SK-N-SH treated with all-trans-retinoic acid at 6 μM for 48 hours (cell line): Measurements from ENCODE around the gene MLLT11.
A peak's percentile ranks its signal among the peaks of the same experiment; 100 is the strongest.

Source experiments
- ATAC-seq: fragments of 200-7000 bp; cut with Tn5 transposase; 3 replicates; pipeline ENCODE4 v1.9.1; 2020; ENCODE audit warnings: mild to moderate bottlenecking, moderate library complexity
- ARNTL ChIP-seq: fragments of 450-650 bp; formaldehyde crosslinking; IDR thresholded peaks from 2 replicates; pipeline ENCODE4 v1.5.0; 2020; ENCODE audit warnings: low read depth, mild to moderate bottlenecking, moderate library complexity, borderline replicate concordance
- BACH2 ChIP-seq: fragments of 250-450 bp; sonication (Bioruptor Pico); IDR thresholded peaks from 2 replicates; pipeline ENCODE4 v1.9.0; 2021; ENCODE audit warnings: mild to moderate bottlenecking, borderline replicate concordance
- CSDC2 ChIP-seq: fragments of 250-450 bp; sonication (Bioruptor Pico); IDR thresholded peaks from 2 replicates; pipeline ENCODE4 v1.5.0; 2020; ENCODE audit warnings: mild to moderate bottlenecking, moderate library complexity
- ESRRG ChIP-seq: fragments of 250-450 bp; sonication (Bioruptor Pico); IDR thresholded peaks from 2 replicates; pipeline ENCODE4 v1.6.1; 2021; ENCODE audit warnings: mild to moderate bottlenecking
- GLIS3 ChIP-seq: fragments of 250-450 bp; sonication (Bioruptor Pico); IDR thresholded peaks from 2 replicates; pipeline ENCODE4 v1.5.0; 2020; ENCODE audit warnings: mild to moderate bottlenecking, moderate library complexity
- ISL1 ChIP-seq: fragments of 250-450 bp; sonication (Bioruptor Pico); IDR thresholded peaks from 2 replicates; pipeline ENCODE4 v2.1.2; 2022; ENCODE audit warnings: mild to moderate bottlenecking, moderate library complexity
- OSR1 ChIP-seq: fragments of 250-450 bp; sonication (Bioruptor Pico); IDR thresholded peaks from 2 replicates; pipeline ENCODE4 v1.8.0; 2022; ENCODE audit warnings: moderate library complexity, mild to moderate bottlenecking, inconsistent platforms
- PPARA ChIP-seq: fragments of 250-450 bp; sonication (Bioruptor Pico); IDR thresholded peaks from 2 replicates; pipeline ENCODE4 v1.5.0; 2020; ENCODE audit warnings: mild to moderate bottlenecking, borderline replicate concordance
- SNAI2 ChIP-seq: fragments of 250-450 bp; sonication (Bioruptor Pico); IDR thresholded peaks from 2 replicates; pipeline ENCODE4 v1.5.0; 2020; ENCODE audit warnings: mild to moderate bottlenecking, moderate library complexity
- TCF4 ChIP-seq: fragments of 250-450 bp; sonication (Bioruptor Pico); IDR thresholded peaks from 2 replicates; pipeline ENCODE4 v1.8.0; 2021; ENCODE audit warnings: mild to moderate bottlenecking, moderate library complexity, borderline replicate concordance
- TOX ChIP-seq: fragments of 250-450 bp; sonication (Bioruptor Pico); IDR thresholded peaks from 2 replicates; pipeline ENCODE4 v1.8.0; 2021; ENCODE audit warnings: mild to moderate bottlenecking, moderate library complexity, borderline replicate concordance
- ZFP3 ChIP-seq: fragments of 250-450 bp; sonication (Bioruptor Pico); IDR thresholded peaks from 2 replicates; pipeline ENCODE4 v1.5.0; 2020; ENCODE audit warnings: mild to moderate bottlenecking, moderate library complexity
- ZFP30 ChIP-seq: fragments of 450-650 bp; formaldehyde crosslinking; IDR thresholded peaks from 2 replicates; pipeline ENCODE4 v1.5.0; 2022; ENCODE audit warnings: mild to moderate bottlenecking, moderate library complexity
- ZNF565 ChIP-seq: fragments of 450-650 bp; formaldehyde crosslinking; conservative IDR thresholded peaks from 2 replicates; pipeline ENCODE4 v1.5.0; 2020; ENCODE audit warnings: low read depth, mild to moderate bottlenecking, moderate library complexity
- ZNF70 ChIP-seq: fragments of 450-650 bp; formaldehyde crosslinking; IDR thresholded peaks from 2 replicates; pipeline ENCODE4 v1.5.0; 2020; ENCODE audit warnings: mild to moderate bottlenecking, moderate library complexity
- ZNF8 ChIP-seq: fragments of 450-650 bp; formaldehyde crosslinking; IDR thresholded peaks from 2 replicates; pipeline ENCODE4 v1.5.0; 2020; ENCODE audit warnings: mild to moderate bottlenecking, moderate library complexity
- TF ChIP-seq, protein P1 (sequence below): fragments of 250-450 bp; sonication (Bioruptor Pico); IDR thresholded peaks from 2 replicates; pipeline ENCODE4 v1.8.0; 2020; ENCODE audit warnings: mild to moderate bottlenecking, moderate library complexity, borderline replicate concordance
- TF ChIP-seq, protein P2 (sequence below): fragments of 250-450 bp; sonication (Bioruptor Pico); IDR thresholded peaks from 2 replicates; pipeline ENCODE4 v1.5.0; 2020; ENCODE audit warnings: mild to moderate bottlenecking, moderate library complexity
- TF ChIP-seq, protein P3 (sequence below): fragments of 250-450 bp; sonication (Bioruptor Pico); IDR thresholded peaks from 2 replicates; pipeline ENCODE4 v1.5.1; 2021; ENCODE audit warnings: mild to moderate bottlenecking, moderate library complexity
- TF ChIP-seq, protein P4 (sequence below): fragments of 250-450 bp; sonication (Bioruptor Pico); IDR thresholded peaks from 2 replicates; pipeline ENCODE4 v1.8.0; 2021; ENCODE audit warnings: low read depth, mild to moderate bottlenecking, moderate library complexity, borderline replicate concordance

MLLT11 gene

DNA sequence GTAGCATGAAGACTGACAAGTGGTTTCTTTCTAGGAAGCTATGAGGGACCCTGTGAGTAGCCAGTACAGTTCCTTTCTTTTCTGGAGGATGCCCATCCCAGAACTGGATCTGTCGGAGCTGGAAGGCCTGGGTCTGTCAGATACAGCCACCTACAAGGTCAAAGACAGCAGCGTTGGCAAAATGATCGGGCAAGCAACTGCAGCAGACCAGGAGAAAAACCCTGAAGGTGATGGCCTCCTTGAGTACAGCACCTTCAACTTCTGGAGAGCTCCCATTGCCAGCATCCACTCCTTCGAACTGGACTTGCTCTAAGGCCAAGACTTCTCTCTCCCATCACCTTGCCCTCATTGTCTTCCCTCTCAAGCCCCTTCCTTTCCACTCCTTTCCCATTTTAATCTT is 7.0 kb downstream of the MLLT11 start (continued):
- TF ChIP-seq, protein P1, sequence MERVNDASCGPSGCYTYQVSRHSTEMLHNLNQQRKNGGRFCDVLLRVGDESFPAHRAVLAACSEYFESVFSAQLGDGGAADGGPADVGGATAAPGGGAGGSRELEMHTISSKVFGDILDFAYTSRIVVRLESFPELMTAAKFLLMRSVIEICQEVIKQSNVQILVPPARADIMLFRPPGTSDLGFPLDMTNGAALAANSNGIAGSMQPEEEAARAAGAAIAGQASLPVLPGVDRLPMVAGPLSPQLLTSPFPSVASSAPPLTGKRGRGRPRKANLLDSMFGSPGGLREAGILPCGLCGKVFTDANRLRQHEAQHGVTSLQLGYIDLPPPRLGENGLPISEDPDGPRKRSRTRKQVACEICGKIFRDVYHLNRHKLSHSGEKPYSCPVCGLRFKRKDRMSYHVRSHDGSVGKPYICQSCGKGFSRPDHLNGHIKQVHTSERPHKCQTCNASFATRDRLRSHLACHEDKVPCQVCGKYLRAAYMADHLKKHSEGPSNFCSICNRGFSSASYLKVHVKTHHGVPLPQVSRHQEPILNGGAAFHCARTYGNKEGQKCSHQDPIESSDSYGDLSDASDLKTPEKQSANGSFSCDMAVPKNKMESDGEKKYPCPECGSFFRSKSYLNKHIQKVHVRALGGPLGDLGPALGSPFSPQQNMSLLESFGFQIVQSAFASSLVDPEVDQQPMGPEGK, result no peak
- no peak for TF ChIP-seq CSDC2 (CRISPR knock-in tag)
- no peak for TF ChIP-seq ZFP3 (CRISPR knock-in tag)
- no peak for TF ChIP-seq PPARA
- no peak for TF ChIP-seq ESRRG (CRISPR knock-in tag)
- TF ChIP-seq, all 23 proteins: peak for 0

DNA sequence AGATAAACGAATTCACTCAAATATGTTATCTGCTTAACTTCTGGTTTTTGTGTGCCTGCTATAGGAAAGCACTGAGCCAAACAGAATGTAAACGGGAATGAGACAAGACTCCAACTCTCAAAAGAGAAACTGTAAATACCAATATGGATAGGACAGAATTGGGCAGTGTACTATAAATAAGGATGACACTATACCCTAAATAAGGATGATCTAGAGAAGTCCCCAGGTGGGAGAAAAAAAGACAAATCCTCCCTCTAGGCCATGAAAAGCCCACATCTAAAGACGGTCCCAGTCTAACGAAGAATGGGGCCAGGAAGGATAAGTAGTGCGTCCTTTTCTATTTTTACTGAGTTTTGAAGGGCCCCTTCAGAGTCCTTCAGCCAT is 8.9 kb downstream of the MLLT11 start:
- TF ChIP-seq, protein P2, sequence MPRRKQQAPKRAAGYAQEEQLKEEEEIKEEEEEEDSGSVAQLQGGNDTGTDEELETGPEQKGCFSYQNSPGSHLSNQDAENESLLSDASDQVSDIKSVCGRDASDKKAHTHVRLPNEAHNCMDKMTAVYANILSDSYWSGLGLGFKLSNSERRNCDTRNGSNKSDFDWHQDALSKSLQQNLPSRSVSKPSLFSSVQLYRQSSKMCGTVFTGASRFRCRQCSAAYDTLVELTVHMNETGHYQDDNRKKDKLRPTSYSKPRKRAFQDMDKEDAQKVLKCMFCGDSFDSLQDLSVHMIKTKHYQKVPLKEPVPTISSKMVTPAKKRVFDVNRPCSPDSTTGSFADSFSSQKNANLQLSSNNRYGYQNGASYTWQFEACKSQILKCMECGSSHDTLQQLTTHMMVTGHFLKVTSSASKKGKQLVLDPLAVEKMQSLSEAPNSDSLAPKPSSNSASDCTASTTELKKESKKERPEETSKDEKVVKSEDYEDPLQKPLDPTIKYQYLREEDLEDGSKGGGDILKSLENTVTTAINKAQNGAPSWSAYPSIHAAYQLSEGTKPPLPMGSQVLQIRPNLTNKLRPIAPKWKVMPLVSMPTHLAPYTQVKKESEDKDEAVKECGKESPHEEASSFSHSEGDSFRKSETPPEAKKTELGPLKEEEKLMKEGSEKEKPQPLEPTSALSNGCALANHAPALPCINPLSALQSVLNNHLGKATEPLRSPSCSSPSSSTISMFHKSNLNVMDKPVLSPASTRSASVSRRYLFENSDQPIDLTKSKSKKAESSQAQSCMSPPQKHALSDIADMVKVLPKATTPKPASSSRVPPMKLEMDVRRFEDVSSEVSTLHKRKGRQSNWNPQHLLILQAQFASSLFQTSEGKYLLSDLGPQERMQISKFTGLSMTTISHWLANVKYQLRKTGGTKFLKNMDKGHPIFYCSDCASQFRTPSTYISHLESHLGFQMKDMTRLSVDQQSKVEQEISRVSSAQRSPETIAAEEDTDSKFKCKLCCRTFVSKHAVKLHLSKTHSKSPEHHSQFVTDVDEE (CRISPR knock-in tag), result no peak
- no peak for TF ChIP-seq PPARA
- TF ChIP-seq TOX (CRISPR knock-in tag), result no peak
- TF ChIP-seq, protein P3, sequence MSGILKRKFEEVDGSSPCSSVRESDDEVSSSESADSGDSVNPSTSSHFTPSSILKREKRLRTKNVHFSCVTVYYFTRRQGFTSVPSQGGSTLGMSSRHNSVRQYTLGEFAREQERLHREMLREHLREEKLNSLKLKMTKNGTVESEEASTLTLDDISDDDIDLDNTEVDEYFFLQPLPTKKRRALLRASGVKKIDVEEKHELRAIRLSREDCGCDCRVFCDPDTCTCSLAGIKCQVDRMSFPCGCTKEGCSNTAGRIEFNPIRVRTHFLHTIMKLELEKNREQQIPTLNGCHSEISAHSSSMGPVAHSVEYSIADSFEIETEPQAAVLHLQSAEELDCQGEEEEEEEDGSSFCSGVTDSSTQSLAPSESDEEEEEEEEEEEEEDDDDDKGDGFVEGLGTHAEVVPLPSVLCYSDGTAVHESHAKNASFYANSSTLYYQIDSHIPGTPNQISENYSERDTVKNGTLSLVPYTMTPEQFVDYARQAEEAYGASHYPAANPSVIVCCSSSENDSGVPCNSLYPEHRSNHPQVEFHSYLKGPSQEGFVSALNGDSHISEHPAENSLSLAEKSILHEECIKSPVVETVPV, result no peak
- TF ChIP-seq TCF4 (CRISPR knock-in tag), result no peak
- TF ChIP-seq, protein P4, sequence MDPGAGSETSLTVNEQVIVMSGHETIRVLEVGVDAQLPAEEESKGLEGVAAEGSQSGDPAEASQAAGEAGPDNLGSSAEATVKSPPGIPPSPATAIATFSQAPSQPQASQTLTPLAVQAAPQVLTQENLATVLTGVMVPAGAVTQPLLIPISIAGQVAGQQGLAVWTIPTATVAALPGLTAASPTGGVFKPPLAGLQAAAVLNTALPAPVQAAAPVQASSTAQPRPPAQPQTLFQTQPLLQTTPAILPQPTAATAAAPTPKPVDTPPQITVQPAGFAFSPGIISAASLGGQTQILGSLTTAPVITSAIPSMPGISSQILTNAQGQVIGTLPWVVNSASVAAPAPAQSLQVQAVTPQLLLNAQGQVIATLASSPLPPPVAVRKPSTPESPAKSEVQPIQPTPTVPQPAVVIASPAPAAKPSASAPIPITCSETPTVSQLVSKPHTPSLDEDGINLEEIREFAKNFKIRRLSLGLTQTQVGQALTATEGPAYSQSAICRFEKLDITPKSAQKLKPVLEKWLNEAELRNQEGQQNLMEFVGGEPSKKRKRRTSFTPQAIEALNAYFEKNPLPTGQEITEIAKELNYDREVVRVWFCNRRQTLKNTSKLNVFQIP, result no peak
- TF ChIP-seq SNAI2 (CRISPR knock-in tag), result no peak
- TF ChIP-seq ISL1 (CRISPR knock-in tag), result no peak
- no peak for TF ChIP-seq BACH2 (CRISPR knock-in tag)
- no peak for TF ChIP-seq GLIS3 (CRISPR knock-in tag)
- no peak for TF ChIP-seq ZNF70 (CRISPR knock-in tag)
- no peak for TF ChIP-seq OSR1 (CRISPR knock-in tag)
- TF ChIP-seq ZNF8 (CRISPR knock-in tag), result no peak
- no peak for TF ChIP-seq ZFP3 (CRISPR knock-in tag)
- TF ChIP-seq ZNF565 (CRISPR knock-in tag), result no peak
- no peak for TF ChIP-seq ESRRG (CRISPR knock-in tag)
- no peak for ATAC-seq

DNA sequence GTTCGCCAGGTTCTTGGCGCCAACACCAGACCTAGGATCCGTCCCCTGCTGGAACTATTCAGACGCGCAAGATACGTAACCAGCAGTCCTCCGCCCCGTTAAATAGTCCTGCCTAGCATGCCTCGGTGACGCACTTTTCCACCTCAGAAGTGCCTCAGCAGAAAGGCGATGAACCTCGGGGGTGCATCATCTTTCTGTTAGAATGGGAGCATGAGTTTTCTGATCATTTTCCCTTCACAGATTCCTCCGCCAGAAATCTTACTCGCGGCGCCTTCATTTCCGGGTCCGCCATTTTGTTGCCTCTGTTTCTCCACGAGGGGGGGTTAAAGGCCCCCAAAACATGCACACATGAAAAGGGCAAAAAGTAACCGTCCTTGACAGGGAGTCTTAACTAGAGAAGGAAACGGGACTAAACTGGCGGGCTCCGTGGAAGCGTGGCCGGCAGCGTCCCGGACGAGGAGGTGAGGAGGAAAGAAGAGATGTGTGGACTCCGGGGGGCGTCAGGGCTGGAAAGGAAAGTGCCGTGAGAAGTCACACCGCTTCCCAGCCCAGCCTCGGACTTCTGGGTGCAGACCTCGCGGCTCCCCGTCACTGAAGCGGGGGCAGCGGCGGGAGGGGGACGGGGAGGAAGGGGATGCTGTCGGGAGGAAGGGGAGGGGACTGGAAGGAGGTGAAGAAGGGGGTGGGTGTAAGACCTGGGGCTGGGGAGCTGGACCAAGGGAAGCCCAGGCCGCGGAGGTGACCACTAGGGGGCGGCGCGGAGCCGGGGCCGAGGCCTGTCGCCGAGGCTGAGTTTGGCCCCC is 10.5 kb downstream of the MLLT11 start, which contains the start of gene GABPB2:
Gene GABPB2 (plus strand): TSS at position 288 of the 803 bp plus-strand sequence. CDS start 17,429 bp downstream, outside the sequence.
- TF ChIP-seq ZNF8 (CRISPR knock-in tag) (no peak), CSDC2 (CRISPR knock-in tag) (0 out of 2 replicates have a peak, but pooled peaks have one; percentile 57), ARNTL (no peak; the same call in 1 of the 2 replicates), ZFP30 (CRISPR knock-in tag) (no peak), TOX (CRISPR knock-in tag) (no peak), BACH2 (CRISPR knock-in tag) (no peak), ESRRG (CRISPR knock-in tag) (no peak), GLIS3 (CRISPR knock-in tag) (peak; percentile 40; the same call in 1 of the 2 replicates), SNAI2 (CRISPR knock-in tag) (no peak), OSR1 (CRISPR knock-in tag) (no peak), PPARA (no peak), TCF4 (CRISPR knock-in tag) (no peak), ZNF565 (CRISPR knock-in tag) (no peak)
- TF ChIP-seq, protein P4, result peak; percentile 95; the same call in 1 of the 2 replicates
- TF ChIP-seq, protein P1, result peak; percentile 77; the same call in 1 of the 2 replicates
- TF ChIP-seq, protein P3, result no peak
- ATAC-seq, result peak; percentile 90
